SK-N-SH (cell line): Measurements from ENCODE around the gene MACIR. TPM values are rescaled to one million over a fixed set of nuclear protein-coding genes. Genes with fewer than 3 reads are reported as not detected.

Experiments used
- CTCF ChIA-PET: fragments of 300-600, 350-600 bp; formaldehyde crosslinking; extraction: SDS; loops from one replicate; lab custom pipeline; 2021; lab: Yijun Ruan, JAX
- POLR2A ChIA-PET: fragments of 350-600 bp; sonication (Branson Sonifier 250); formaldehyde crosslinking; extraction: SDS; loops from one replicate; lab custom pipeline; 2020; ENCODE audit warnings: antibody characterized with exemption, inconsistent platforms; lab: Yijun Ruan, JAX
- DNase-seq: peaks from one replicate; pipeline ENCODE4 v3.0.0; 2012
- H2AFZ ChIP-seq: fragments of 200-600 bp; sonication (generic); 2 replicates; pipeline ENCODE4 v1.8.1; 2016; ENCODE audit warnings: antibody characterized with exemption, mild to moderate bottlenecking, low read depth
- H3F3A ChIP-seq: fragments of 200-600 bp; sonication (generic); replicated peaks from 2 replicates; pipeline ENCODE3; 2016; ENCODE audit warnings: antibody characterized with exemption, mild to moderate bottlenecking; ENCODE audit not compliant: insufficient read depth
- H3K27ac ChIP-seq, 2 experiments: fragments of 200-500 bp in 1 of 2; fragments of 200-600 bp in 1 of 2; sonication (Bioruptor generic) in 1 of 2; sonication (generic), shearing (Covaris generic) in 1 of 2; 2 replicates each; pipeline versions ENCODE4 v1.5.1 to v1.6.1; 2014 to 2016; ENCODE audit warnings: low read depth in 2 of 2, inconsistent platforms in 1 of 2, low read length in 1 of 2, mild to moderate bottlenecking in 1 of 2, mixed read lengths in 1 of 2
- H3K27me3 ChIP-seq: fragments of 200-600 bp; sonication (generic), shearing (Covaris generic); 2 replicates; pipeline ENCODE4 v1.6.1; 2016; ENCODE audit warnings: mixed run types; ENCODE audit not compliant: insufficient read depth
- H3K36me3 ChIP-seq, 2 experiments: fragments of 200-500 bp in 1 of 2; fragments of 200-600 bp in 1 of 2; sonication (Bioruptor generic) in 1 of 2; sonication (generic) in 1 of 2; replicated peaks in 1 of 2; 2 replicates each; pipeline versions ENCODE3 to v1.5.1; 2014 to 2016; ENCODE audit warnings: low read length in 1 of 2, mild to moderate bottlenecking in 1 of 2; ENCODE audit not compliant: insufficient read depth in 2 of 2, control insufficient read depth in 1 of 2
- H3K4me1 ChIP-seq, 2 experiments: fragments of 200-500 bp in 1 of 2; fragments of 200-600 bp in 1 of 2; sonication (Bioruptor generic) in 1 of 2; sonication (generic), shearing (Covaris generic) in 1 of 2; 2 replicates each; pipeline versions ENCODE4 v1.5.1 to v1.6.1; 2014 to 2016; ENCODE audit warnings: low read depth in 1 of 2, low read length in 1 of 2, mixed run types in 1 of 2; ENCODE audit not compliant: insufficient read depth in 2 of 2, control insufficient read depth in 1 of 2
- H3K4me2 ChIP-seq: fragments of 200-600 bp; sonication (generic), shearing (Covaris generic); 2 replicates; pipeline ENCODE4 v1.6.1; 2017; ENCODE audit warnings: mixed run types
- H3K4me3 ChIP-seq, 2 experiments: fragments of 200-500 bp in 1 of 2; fragments of 200-600 bp in 1 of 2; sonication (Bioruptor generic) in 1 of 2; sonication (generic), shearing (Covaris generic) in 1 of 2; 2 replicates each; pipeline versions ENCODE4 v1.5.1 to v1.8.1; 2014 to 2016; ENCODE audit warnings: low read depth in 2 of 2, inconsistent platforms in 1 of 2, low read length in 1 of 2, mild to moderate bottlenecking in 1 of 2, mixed read lengths in 1 of 2, moderate library complexity in 1 of 2
- H3K79me2 ChIP-seq: fragments of 200-600 bp; sonication (generic); 2 replicates; pipeline ENCODE4 v1.8.1; 2017; ENCODE audit warnings: mild to moderate bottlenecking; ENCODE audit not compliant: insufficient read depth
- H3K9ac ChIP-seq: fragments of 200-600 bp; sonication (generic); 2 replicates; pipeline ENCODE4 v1.6.1; 2017; ENCODE audit warnings: mixed run types
- H3K9me2 ChIP-seq: fragments of 200-600 bp; sonication (generic); 2 replicates; pipeline ENCODE4 v1.6.1; 2017; ENCODE audit warnings: mixed run types
- H3K9me3 ChIP-seq: fragments of 200-600 bp; sonication (generic); 2 replicates; pipeline ENCODE4 v1.6.1; 2017; ENCODE audit warnings: mixed run types, mild to moderate bottlenecking, moderate library complexity
- H4K20me1 ChIP-seq: fragments of 200-600 bp; sonication (generic); 2 replicates; pipeline ENCODE4 v1.6.1; 2017; ENCODE audit warnings: mild to moderate bottlenecking, mixed run types; ENCODE audit not compliant: insufficient read depth
- CHD2 ChIP-seq: fragments of 150-350 bp; IDR thresholded peaks from 2 replicates; pipeline ENCODE4 v1.6.1; 2018; ENCODE audit warnings: low read length; ENCODE audit not compliant: partially characterized antibody
- EP300 ChIP-seq, 2 experiments: IDR thresholded peaks; 2 replicates each; pipeline versions ENCODE4 v1.4.0 to v1.6.1; 2012; ENCODE audit warnings: borderline replicate concordance in 1 of 2, low read depth in 1 of 2, low read length in 1 of 2
- FOXJ3 ChIP-seq: sonication (generic); formaldehyde crosslinking; IDR thresholded peaks from 2 replicates; pipeline ENCODE4 v1.5.1; 2020; ENCODE audit warnings: mild to moderate bottlenecking, missing genetic modification reagents
- FOXM1 ChIP-seq: IDR thresholded peaks from 2 replicates; pipeline ENCODE4 v1.4.0; 2012; ENCODE audit warnings: low read depth, mild to moderate bottlenecking
- GATA2 ChIP-seq: sonication (generic); formaldehyde crosslinking; IDR thresholded peaks from 2 replicates; pipeline ENCODE4 v1.5.0; 2020; ENCODE audit warnings: mild to moderate bottlenecking, missing genetic modification reagents
- JUND ChIP-seq: IDR thresholded peaks from 2 replicates; pipeline ENCODE4 v1.4.0; 2012
- MXI1 ChIP-seq: IDR thresholded peaks from 2 replicates; pipeline ENCODE4 v1.6.1; 2012; ENCODE audit warnings: mild to moderate bottlenecking, low read depth, low read length, improper control_type of control experiment
- NFIC ChIP-seq: IDR thresholded peaks from 2 replicates; pipeline ENCODE4 v1.4.0; 2012; ENCODE audit warnings: borderline replicate concordance
- POLR2AphosphoS5 ChIP-seq: IDR thresholded peaks from 2 replicates; pipeline ENCODE4 v1.6.1; 2012; ENCODE audit warnings: low read depth, low read length
- RCOR1 ChIP-seq: fragments of 150-350 bp; IDR thresholded peaks from 2 replicates; pipeline ENCODE4 v1.6.1; 2017; ENCODE audit warnings: antibody characterized with exemption, low read length
- RFX5 ChIP-seq: IDR thresholded peaks from 2 replicates; pipeline ENCODE4 v1.6.1; 2012; ENCODE audit warnings: mild to moderate bottlenecking, improper control_type of control experiment, low read length
- RXRA ChIP-seq: IDR thresholded peaks from 2 replicates; pipeline ENCODE4 v1.4.0; 2012; ENCODE audit warnings: low read depth, mild to moderate bottlenecking, borderline replicate concordance
- SIN3A ChIP-seq: IDR thresholded peaks from 2 replicates; pipeline ENCODE4 v1.6.1; 2012; ENCODE audit warnings: low read depth, mild to moderate bottlenecking, low read length, moderate library complexity, borderline replicate concordance
- TCF12 ChIP-seq: IDR thresholded peaks from 2 replicates; pipeline ENCODE4 v1.4.0; 2012
- YY1 ChIP-seq: IDR thresholded peaks from 2 replicates; pipeline ENCODE4 v1.4.0; 2012; ENCODE audit warnings: low read depth, mild to moderate bottlenecking
- polyA plus RNA-seq, 3 experiments: library from polyadenylated mRNA; depleted of rRNA; stranded (reverse); fragments of >200 nt; gene quantifications; 2 replicates each; pipeline ENCODE4 v1.2.3, GENCODE V29; 2012
- TF ChIP-seq, protein P1 (sequence below): fragments of 150-350 bp; IDR thresholded peaks from 2 replicates; pipeline ENCODE4 v1.6.1; 2017; ENCODE audit warnings: antibody characterized with exemption, low read length, low read depth, borderline replicate concordance

The MACIR gene
- polyA plus RNA-seq, 1 of the 3 experiments (the other 2 are of a cell fraction): 24.7 TPM

DNA sequence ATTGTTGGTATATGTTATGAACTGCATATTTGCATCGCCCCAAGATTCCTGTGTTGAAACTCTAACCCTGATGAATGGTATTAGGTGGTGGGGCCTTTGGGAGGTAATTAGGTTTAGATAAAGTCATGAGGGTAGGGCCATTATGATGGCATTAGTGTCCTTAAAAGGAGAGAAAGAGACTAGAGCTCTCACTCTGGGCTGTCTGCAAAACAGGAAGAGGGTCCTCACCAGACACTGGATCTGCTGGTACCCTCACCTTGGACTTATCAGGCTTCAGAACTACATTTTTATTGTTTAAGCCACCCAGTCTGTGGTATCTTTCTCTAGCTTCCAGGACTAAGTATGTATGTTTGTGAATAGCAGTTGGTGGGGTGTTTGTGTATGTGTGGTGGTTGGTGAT lies 68.9 kb downstream of the MACIR start (continued):
- TF ChIP-seq POLR2AphosphoS5 (no peak), JUND (no peak), RCOR1 (no peak), EP300 (IDR thresholded peaks at IDR 0.05; ENCODE audit: borderline replicate concordance in 1 of 2, low read depth in 1 of 2, low read length in 1 of 2) (no peak), CHD2 (no peak), FOXM1 (no peak), SIN3A (no peak), RFX5 (no peak), GATA2 (CRISPR knock-in tag) (no peak)
- TF ChIP-seq, protein P1, sequence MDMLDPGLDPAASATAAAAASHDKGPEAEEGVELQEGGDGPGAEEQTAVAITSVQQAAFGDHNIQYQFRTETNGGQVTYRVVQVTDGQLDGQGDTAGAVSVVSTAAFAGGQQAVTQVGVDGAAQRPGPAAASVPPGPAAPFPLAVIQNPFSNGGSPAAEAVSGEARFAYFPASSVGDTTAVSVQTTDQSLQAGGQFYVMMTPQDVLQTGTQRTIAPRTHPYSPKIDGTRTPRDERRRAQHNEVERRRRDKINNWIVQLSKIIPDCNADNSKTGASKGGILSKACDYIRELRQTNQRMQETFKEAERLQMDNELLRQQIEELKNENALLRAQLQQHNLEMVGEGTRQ: no peak

DNA sequence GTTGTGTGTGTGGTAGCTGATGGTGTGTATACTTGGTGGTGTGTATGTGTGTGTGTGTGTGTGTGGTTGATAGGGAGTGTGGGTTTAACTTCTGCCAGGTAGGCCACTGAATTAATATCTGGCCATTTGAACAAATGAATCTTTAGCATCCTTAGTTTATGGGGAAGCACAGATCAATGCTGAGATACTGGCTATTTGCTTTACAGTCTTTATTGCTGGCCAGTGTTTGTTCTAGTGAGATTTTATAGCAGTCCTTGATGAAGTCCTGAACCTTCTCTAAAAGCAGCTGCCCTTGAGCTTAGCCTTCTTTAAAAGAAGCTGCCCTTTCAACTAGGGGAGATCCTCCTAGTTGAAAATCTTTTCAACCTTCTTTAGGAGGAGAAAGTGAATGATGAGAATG lies 69.3 kb downstream of the MACIR start:
- Histone ChIP-seq H3K4me2 (no peak overlapping the region), H3K36me3 (no peaks in the 10 kb centered on the region), H4K20me1 (no peaks in the 10 kb centered on the region), H3K9me2 (no peaks in the 10 kb centered on the region), H3F3A (no peaks in the 10 kb centered on the region), H2AFZ (no peak overlapping the region), H3K27ac (no peak overlapping the region), H3K4me3 (no peak overlapping the region), H3K9ac (no peak overlapping the region), H3K27me3 (no peaks in the 10 kb centered on the region), H3K4me1 (no peaks in the 10 kb centered on the region), H3K9me3 (no peaks in the 10 kb centered on the region), H3K79me2 (no peaks in the 10 kb centered on the region)
- POLR2A ChIA-PET: no interaction called here
- CTCF ChIA-PET: interaction anchor here (0.8 to 1.0 kb wide), 2 partner anchors 12 to 95 kb away, joined by 3 read pairs; no protein-coding TSS in a partner anchor
- DNase-seq: no peak
- TF ChIP-seq TCF12: no peak
- TF ChIP-seq FOXJ3: no peak
- no peak for TF ChIP-seq RXRA
- no peak for TF ChIP-seq FOXM1
- TF ChIP-seq YY1: no peak
- TF ChIP-seq RFX5: no peak
- TF ChIP-seq NFIC: no peak
- no peak for TF ChIP-seq POLR2AphosphoS5
- no peak for TF ChIP-seq MXI1
- no peak for TF ChIP-seq SIN3A

Other genes with a start within 250 kb of the MACIR start
- gene GIN1, start 138.6 kb upstream of the MACIR start, polyA plus RNA-seq (2012; rRNA removed): 1.3 and 1.6 TPM in 2 replicates
- gene PPIP5K2, start 138.5 kb upstream of the MACIR start, polyA plus RNA-seq (2012; rRNA removed): 18.2 and 24.4 TPM in 2 replicates